ENCODE results near the gene REV1.

Gene REV1

DNA sequence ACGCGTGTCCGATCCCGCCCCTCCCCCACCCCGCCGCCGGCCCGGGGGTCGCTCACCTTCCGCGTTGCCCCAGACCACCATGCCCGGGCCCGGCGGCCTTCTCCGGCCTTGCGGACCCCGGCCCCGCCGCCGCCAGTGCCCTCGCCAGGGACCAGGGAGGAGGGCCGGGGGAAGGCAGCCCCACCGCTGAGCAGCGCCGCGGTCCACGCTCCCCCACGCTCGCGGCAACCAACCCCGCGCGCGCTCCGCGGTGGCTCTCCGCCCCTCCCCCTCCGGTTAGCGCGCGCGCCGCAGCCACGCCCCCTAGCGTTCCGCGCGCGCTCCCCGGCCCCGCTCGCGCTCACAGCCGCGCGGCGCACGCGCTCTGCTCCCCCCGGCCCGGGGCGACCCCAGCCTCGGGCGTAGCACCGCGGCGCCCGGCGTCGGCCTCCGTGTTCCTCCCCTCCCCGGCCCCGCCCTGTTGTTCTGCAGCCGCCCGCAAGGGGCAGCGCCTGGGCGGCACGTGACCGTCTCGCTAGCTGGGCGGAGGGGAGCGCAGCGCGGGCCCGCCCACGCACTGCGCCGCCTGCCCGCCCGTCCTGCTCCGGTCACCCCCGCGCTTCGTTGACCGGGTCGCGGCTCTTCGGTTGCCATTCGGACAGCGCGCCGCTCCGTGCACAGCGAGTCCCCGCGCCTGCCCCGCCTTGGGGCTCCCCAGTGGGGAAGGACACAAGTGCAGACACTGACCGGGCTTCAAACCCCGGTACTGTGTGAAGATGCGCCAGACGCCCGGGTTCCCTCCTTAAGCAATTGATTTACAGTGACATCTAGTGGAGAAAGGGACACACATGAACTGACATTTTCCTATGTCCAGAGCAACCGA, at the start of gene REV1:
Gene REV1, minus strand, starts transcription at position 257 of the 862 bp plus-strand sequence. CDS start 25,042 bp downstream, outside the sequence.
- DNase-seq (ENCODE audit: low spot score) = peak; percentile 94

DNA sequence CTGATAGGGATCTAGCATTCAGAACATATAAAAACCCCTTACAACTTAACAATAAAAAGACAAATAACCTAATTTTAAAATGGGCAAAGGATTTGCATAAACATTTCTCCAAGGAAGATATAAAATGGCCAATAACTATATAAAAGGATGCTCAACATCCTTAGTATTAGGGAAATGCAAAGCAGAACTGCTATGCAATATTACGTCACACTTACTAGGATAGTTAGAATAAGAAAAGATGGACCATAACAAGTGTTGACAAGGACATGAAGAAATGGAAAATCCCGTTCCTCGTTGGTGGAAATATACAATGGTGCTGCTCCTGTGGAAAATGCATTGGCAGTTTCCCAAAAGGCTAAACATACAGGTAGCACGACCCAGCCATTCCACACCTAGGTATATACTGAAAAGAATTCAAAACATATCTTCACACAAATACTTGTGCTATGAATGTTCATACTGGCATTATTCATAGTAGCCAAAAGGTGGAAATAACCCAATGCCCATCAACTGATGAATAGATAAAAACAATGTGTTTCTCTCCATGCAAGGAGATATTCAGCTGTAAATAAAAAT, 48.2 kb upstream of the REV1 start:
- no peak for DNase-seq (ENCODE audit: low spot score)

DNA sequence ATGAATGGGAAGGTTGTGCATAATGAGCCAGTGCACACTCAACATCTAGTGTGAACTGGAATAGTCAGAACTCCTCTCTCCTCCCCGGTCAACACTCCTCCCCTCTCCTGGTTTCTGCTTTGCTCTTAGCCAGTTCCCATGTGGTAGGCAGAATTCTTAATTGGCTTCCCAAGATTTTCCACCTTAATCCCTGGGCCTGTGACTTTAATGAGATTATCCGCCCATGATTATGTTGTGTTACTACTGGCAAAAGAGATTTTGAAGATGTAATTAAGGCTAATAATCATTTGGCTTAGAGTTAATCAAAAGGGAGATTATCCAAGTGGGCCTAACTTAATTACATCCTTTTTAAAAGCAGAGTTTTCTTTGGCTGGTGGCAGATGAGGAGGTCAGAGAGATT, 34.2 kb upstream of the REV1 start:
- DNase-seq (ENCODE audit: low spot score) = no peak

DNA sequence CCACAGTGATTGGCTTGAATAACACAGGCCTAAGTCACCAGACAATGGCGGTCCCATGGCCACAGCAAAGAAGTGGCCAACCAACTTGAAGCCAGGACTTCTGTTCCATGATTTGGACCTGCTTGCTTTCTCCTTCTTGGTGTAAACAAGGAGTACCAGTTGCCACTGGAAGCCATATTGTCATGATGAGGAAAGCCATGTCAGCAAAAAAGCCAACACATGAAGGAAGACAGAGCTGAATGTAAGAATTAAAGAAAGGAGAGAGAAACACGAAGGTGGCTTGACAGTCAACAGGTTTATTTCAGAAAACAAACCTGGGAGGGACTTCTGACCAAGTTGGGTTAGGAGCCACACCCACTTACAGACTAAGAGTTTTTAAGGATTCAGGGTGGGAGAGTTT, 32.3 kb upstream of the REV1 start:
- no peak for DNase-seq (ENCODE audit: low spot score)

DNA sequence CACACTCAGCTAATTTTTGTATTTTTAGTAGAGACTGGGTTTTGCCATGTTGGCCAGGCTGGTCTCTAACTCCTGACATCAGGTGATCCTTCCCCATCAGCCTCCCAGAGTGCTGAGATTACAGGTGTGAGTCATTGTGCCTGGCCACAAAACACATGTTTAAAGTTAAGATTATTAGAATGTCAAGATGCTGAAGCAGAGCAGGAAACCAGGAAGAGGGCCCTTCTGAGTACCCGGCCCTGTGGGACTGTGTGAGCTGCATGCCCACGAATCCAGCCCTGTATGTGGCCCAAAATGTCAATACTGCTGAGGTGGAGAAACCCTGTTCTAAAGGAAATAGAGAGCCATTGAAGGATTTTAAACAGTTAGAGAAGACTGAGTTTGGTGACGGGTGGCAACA, 31.0 kb upstream of the REV1 start:
- no peak for DNase-seq (ENCODE audit: low spot score)

DNA sequence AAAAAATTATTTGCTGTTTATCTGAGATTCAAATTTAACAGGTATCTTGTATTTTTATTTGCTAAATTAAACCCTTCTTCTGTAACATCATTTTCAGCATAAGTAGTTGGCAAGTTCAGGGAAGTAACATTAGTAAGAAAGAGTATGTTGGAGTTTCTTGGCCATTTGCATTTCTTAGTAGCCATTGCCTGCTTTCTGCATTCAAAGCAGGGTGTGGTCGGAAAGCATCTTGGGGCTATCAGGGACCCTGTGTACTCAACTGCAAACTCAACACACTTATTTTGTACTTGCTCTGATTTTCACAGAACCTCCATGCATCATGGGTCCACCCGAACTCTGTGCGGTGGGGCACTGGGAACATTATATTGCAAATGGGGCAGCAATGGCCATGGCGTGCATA, 30.4 kb upstream of the REV1 start:
- DNase-seq (ENCODE audit: low spot score) = no peak

DNA sequence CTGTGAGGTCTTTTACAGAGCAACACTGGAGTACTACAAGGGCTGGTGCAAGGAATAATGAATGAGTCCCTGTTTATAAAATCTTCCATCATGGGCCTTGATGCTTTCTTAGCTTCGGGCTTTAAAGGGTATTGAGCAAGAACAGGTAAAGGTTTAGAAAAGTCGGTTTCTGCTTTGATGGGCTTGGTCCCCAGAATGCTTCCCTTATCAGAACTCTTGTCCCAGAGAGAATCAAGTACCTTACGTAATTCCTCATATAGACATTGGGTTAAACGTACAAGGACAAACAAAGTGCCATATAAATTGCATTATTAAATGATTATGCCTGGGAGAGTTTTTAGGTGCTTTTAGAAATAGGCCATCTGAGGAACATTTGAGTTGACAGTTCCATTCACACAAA, 24.5 kb upstream of the REV1 start:
- DNase-seq (ENCODE audit: low spot score) = no peak

DNA sequence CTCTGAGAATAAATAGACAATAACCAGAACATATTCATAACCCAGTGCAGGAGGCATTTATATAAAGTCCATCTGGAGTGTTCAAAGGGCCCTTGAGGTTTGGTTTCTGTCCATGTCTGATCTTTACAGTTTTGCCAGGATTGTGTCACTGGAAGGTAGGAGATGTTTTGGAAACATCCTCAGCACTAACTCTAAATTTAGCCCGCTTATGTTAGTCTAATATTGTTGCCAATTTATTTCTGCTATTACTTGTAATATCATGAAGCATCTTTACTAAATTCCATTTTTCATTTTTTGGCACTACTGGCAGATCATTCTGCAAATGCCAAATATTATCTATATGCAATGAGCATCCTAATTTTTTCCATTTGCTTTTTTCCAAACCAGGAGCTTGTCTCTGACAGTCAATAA, 22.4 kb upstream of the REV1 start:
- no peak for DNase-seq (ENCODE audit: low spot score)

DNA sequence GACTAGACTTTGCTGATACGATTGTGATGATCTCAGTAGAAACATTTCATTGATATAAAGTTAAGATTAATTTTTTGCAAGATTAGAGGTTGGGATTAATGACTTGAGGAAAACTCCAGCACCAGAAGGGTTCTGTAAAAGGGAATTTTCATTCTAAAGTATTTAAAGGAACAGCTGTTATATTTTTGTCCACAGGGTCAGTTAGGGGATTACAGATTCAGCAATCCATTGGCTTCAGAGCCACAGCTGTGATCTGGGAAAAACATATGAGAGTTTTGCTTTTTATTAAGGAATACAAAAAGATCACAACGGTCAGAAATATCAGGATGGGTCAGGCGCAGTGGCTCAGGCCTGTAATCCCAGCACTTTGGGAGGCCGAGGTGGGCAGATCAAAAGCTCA, 19.6 kb upstream of the REV1 start:
- DNase-seq (ENCODE audit: low spot score) = no peak

DNA sequence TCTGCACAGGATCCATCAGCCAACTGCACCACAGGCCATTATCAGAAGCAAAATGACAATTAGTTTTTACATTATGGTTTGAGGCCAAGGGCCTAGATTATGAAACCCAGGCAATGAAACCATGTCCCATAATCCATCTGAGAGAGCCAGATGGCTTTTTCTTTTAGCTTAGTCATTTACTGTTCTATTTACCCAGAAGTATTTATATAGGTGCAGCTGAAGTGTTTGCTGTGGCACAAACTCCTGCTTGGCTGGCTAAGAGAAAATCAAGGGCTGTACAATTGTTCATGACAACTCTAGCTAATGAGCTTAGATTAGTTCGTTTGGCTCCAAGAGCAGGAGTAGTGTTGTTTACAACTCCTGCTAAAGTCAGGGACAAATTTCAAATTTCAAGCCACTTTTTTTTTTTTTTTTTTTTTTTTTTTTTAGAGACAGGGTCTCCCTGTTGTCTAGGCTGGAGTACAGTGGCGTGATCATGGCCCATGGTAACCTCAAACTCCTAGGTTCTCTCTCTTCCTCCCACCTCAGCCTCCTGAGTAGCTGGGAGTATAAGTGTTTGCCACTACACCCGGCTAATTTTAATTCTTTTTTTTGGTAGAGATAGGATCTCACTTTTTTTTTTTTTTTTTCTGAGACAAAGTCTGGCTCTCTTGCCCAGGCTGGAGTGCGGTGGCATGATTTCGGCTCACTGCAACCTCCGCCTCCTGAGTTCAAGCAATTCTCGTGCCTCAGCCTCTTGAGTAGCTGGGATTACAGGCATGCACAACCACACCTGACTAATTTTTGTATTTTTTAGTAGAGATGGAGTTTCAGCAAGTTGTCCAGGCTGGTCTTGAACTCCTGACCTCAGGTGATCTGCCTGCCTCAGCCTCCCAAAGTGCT, 18.4 kb upstream of the REV1 start:
- DNase-seq (ENCODE audit: low spot score) = no peak

DNA sequence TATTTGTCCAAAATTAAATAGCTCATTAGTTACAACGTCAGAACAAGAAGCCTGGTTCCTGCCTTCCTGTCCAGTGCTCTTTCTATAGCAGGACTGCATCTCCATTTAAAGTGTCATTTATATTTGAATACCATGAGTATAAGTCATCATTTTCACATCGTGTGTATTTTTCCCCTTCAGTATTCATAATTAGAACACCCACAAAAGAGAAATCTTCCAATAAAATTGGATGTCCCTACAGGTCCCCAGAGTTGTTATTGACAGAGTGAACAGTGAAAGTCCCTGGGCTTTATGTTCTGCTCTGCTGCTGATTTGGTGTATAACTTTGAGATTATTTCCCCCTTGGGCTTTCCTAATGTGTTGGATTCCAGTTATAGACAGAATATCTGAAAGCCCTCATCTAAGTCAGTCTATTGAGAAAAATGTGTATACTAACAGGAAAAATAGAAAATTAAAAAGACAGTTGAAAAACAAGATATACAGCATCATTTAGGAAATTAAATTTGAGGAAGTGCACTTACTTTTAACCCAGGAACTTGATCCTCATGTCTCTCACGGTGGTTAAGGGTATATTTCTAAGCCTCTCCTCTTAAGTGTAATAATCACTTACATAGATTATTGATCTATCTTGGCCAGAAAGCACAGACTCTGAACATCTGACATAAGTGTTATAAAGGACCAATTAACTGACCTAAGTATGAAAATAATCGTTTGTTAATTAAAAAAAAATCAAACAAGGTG, 15.2 kb upstream of the REV1 start:
- DNase-seq (ENCODE audit: low spot score) = no peak

DNA sequence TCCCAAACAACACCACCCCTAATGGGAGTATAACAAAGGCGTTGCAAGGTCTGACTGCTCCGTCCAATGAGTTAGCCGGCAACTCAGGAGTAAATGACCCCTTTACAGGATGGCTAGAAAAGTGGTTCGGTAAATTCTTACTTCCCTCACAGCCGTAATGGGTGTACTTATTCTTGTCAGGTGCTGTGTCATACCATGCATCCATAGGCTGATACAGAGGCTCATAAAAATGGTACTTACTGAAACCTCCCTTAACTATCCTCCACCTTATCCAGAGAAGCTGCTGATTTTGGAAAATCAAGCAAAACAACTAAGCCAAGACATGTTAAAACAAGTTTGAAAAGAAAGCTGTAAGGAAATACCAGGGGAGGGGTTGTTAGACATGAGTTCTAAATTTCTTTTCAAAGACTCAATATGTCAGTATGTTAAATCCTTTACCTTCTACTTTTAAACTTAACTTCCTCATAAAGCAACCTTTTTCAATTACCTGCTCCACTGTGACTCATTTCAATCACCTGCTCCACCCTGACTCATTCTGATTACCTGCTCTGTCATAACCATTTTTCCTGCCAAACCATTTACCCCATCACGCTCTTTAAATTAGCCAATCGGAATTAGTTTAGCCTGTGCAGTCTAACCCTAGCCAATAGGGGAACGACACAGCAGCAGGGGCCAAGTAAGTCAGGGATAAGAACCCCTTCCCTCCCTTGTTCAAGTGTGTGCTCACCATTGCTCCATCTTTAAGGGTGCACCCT, 14.0 kb upstream of the REV1 start:
- DNase-seq (ENCODE audit: low spot score) = peak; percentile 15

DNA sequence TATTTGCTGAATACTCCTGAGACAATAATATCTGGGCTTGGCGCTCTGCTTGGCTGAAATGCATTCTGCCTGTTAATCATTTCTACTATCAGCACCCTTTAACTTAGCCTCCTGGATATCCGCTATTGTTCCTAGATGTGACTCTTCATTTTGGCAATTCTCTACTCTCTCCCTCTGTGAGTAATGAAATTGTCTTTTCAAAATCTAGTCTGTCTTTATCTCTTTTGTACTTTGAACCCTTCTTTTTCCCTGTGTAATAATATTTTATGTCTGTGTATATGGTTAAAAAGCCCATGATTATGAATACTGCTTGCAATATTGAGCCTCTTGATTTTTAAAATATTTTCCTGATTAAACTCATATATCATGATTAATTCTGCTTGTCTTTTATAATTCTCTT, 6.2 kb upstream of the REV1 start:
- DNase-seq (ENCODE audit: low spot score) = no peak

DNA sequence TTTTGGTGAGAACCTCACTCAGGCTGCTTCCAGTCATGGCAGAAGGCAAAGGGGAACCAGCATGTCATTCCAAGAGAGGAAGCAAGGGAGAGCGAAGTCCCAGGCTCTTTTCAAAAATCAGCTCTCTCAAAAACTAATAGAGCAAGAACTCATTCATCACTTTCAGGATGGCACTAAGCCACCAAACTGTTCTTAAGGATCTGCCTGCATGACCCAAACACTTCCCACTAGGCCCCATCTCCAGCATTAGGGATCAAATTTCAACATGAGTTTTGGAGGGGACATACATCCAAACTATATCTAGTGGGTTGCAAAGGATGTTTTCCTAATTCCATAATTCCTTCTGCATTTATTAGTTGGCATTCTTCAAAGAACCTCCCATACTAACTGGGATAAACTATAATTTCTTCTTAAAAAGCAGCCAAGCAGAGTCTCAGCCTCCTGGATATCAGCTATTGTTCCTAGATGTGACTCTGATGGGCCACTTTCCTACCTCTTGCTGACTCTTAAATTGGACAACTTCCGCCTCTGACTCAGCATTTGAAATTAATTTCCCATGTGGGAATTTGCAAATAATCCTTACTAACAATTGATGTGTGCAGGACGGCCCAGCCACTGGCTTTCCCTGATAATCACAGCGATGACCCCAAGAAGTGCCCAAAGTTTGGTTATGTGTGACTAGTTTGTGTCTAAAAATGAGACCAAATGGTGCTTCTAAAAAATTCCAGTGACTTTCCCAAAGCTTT, 5.5 kb upstream of the REV1 start:
- no peak for DNase-seq (ENCODE audit: low spot score)

DNA sequence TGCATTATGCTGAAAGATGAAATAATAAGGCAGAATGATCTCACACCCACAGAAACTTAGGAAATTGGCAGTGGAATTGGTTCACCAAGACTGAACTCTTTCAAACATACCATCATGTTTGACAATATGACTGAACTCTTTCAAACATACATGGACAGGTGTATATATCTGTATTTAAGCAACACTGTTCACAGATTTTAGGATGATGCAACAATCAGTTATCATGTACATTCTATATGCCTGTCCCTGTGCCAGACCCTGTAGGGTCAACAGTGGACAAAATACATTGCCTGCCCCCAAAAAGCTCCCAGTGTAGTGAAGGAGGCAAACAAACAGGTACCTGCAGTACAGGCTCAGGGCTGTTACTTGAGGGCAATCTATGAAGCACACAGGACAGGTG, 2.9 kb upstream of the REV1 start:
- no peak for DNase-seq (ENCODE audit: low spot score)

DNA sequence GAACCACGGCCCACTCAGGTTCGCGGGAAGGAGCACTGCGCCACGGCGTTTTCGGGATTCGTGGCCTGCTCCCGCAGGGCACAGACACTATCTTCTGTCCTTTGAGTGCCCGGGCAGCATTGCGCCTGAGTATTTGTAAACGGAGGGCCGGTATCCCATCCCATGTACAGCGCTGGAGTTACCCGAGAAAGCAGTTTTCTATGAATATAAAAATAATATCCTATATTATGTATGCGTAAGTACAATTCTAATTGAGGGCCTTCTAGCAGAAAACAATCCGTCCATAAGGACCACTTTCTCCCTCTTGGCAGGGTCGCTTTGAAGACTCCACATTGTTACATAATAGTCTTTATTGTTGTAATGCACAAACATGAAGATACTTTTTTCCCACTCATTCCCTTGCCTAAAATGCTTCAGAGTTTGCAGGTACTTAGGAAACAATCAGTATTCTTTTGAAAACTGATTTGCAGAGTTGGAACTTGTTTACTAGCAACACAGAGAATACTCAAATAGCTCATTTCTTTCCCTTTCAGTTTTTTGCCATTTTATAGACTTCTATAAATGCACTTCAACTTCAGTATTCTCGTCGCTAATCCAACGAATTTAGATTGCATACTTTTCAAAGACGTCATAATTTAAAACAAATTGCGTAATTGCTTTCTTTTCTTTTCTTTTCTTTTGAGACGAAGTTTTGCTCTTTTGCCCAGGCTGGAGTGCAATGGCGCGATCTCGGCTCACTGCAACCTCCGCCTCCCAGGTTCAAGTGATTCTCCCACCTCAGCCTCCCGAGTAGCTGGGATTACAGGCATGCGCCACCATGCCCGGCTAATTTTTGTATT, 1.0 kb upstream of the REV1 start:
- no peak for DNase-seq (ENCODE audit: low spot score)

DNA sequence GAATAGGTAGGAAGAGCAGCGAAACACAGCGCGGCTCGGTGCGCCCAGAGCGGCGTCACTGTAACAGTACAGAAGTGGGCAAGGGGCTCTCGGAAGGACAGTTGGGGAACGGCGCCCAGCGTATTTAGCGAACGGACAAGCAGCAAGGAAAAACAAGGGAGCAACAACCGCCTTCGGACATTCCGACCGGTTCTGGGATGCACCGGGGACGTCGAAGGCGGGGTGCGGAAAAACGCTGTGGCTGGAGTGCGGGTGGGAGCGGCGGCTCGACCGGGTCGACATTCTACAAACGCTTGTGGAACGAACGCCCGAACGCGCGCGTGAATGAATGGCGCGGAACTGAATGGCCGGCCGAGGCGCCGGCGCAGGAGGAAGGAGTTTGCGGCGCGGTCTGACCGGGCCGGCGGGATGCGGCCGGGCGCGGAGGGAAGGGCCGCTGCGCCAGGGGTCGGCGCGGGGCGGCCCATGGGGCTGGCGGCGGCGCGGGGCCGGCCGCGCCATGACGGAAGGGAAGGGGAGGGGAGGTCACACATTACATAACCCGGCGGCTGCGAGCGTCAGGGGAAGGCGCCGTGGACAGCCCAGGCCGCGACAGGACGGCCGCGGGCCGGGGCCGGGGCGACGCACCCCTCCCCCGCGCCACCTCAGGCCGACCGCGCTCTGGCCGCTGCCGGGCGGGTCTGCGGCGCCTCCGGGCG, 605 bp downstream of the REV1 start:
- DNase-seq (ENCODE audit: low spot score) = peak; percentile 45

DNA sequence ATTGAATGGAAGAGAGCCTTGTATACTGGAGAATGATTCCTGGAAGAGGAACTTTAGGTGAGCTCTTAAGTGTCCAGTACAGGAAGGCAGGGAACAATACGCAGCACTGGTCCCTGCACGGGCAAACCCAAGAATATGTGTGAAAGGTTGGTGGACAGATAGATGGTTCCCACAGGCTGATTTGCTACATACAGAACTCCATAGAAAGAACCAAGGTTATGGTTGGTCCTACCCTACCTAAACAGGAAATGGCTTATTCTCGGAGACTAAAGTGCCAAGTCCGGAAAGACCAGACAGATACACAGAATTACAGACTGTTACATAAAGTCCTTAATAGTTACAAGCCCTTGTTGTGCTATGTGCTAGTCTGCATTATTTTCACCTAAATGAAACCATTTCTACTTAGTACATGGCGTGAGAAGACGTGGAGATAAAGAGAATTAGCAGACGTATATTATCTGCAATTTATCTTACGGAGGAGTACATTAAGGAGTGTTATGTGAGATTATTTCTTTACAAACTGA, 1.2 kb downstream of the REV1 start:
- no peak for DNase-seq (ENCODE audit: low spot score)

DNA sequence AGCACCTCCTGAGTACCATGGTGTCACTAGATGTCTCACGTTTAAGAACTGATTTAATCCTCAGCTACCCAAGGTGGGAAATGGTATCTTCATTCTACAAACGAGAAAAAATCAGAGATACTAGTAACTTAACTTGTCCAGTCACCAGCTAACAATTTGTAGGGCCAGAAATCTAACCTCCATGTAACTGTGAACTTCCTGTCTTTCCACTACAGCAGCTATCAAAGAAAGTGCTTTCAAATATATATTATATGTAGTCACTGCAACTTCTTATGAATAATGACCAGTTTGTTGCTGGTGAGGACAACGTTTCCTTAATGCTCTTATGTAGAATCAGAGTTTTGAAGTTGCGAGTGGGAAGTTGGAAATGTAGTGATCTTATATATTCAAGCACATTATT, 1.9 kb downstream of the REV1 start:
- no peak for DNase-seq (ENCODE audit: low spot score)
